IPS DF 4.7 (cell line): ENCODE data around the gene BAZ2B.
"Not testable (repeated sequence)": the region's sequence is repeated elsewhere in the genome, so short reads cannot be mapped to it uniquely, and the experiment has no call there.

ENCODE experiments used
- DNase-seq: peaks from one replicate; pipeline ENCODE4 v3.0.0-alpha.2; 2013; ENCODE audit warnings: low spot score; ENCODE audit errors: extremely low read depth

Gene BAZ2B

DNA sequence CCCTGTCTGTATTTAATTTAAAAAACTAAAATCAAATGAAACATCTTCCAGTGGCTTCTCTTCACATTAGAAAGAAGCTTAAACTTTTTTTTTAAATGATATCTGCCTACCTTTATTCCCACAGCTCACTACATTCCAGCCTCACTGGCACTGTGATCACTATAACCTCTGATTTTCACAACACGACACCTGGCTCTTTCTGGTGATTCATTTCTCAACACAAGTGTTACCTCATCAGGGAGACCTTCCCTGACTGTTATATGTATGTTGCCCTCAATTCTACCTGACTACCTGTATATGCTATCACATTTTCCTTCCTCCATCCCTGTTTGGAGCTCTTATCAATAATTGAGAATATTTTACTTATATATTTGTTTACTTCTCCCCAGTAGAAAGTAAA, 76.6 kb downstream of the BAZ2B start:
- DNase-seq, result no peak

GRCh38 chr2:159538801-159539200, 77.5 kb downstream of the BAZ2B start:
- no peak for DNase-seq

DNA sequence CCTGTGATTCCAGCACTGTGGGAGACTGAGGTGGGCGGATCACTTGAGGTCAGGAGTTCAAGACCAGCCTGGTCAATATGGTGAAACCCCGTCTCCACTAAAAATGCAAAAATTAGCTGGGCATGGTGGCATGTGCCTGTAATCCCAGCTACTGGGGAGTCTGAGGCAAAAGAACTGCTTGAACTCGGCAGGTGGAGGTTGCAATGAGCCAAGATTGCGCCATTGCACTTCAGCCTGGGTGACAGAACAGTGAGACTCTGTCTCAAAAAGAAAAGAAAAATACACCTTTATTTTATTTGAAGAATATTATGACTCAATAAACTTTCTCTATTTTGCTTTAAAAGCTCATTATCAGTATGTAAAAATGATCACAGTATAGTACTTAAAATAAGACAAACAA, 81.1 kb downstream of the BAZ2B start:
- DNase-seq, result not testable (repeated sequence)

DNA sequence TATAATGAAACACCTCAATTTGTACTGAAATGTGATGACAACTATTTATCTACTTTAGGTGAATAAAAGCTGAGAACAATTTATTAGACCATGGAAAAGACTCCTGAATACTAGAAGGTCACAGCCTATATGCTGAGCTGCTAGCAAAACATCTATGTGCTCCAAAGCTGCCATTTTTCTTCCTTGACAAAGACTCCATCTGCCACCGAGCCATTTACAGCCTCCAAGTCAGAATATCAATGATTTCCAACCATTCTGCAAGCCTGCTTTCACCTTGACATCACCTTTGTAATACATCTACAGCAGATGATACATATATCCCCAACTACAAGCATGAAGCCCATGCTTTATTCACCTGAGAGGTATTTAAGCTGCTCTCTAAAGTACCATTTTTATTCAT, 84.9 kb downstream of the BAZ2B start:
- DNase-seq, result no peak

- DNase-seq, result no peak
These were observed 89.9 kb downstream of the BAZ2B start for GRCh38 chr2:159526433-159526832.

GRCh38 chr2:159525012-159525411, 91.3 kb downstream of the BAZ2B start:
- DNase-seq, result no peak

DNA sequence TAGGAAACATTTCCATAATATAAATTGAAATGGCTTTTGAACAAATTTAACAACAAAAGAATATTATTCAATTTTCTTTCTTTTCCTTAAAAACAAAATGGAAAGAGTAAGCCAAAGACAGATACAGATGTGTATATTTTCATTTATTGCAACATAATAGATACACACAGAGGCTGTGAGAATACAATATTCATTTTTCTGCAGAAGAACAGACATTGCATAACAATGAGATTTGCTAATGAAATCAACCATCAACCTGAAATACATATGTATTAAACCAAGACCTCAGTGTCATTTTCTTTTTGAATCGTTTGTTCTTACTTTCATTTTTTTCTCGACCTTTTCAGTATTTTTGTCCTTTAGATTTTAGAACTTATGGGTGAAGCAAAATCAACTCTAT, 95.1 kb downstream of the BAZ2B start:
- DNase-seq, result no peak

DNA sequence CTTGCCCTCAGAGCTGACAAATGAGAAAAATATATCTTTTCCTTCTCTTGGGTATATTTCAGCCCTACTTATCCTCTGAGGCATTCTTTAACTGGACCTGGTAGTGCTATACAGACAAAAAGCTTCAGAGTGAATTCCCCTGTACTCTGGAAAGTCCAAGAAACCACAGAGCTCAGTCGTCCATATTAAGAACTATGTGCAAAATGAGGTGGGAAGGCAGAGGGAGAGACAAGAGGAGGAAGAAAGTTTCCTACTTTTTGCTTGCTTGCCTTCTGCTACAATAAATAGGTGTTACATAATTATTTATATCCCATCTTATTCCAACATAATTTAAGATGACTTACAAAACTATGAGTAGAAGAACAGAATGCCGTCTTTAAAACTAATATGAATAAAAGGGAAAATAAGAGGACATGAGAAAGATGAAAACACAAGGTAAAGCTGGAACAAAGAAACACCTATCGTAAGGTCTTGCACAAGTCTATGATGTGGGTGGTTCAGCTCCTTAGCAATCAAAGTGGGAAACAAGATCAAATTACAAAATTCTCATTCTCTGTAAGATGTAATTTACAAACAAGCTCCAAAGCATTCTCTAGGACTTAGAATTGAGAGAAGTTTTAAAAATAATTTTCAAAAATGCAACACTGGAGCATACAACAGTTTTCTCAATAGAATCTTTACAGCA, 97.9 kb downstream of the BAZ2B start:
- no peak for DNase-seq

DNA sequence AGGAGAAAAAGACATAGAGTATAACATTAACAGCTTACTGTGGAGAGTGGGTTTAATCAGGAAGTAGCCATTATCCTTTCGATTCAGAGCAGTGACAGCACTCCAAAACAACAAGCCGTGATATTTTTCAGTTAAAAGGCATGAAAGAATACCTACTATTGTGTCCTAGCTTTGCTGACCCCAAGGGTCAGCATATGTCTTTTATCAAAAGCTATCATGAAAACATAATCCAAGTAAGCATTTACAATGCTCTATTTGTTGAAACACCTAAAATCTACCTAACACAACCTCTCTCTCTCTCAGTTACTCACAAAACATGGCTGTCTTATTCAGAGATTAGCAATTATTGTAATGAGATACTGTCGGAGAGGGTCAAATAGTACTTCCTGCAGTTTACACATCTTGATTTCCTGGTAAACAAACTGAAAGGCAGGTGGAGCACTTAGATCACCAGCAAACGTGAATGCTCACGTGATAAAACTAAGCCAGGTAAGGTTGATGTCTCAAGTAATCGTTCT, 100.0 kb downstream of the BAZ2B start:
- no peak for DNase-seq

DNA sequence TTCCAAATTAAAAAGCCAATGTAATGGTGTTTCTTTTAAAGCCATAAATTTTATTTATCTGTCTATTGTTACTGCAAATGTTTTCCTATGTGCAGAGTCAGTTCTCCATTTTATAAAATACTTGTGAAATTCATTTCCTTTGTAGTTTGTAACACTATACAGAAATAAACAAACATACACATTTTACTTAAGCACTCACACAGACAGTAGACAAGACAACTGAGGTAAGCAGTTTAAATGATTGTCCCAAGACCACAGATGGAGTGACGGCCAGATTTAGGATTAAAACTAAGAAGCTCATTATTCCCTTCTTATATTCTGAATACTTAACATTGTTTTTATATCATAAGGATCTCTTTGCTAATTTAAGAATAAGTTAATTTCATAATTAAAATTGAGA, 100.9 kb downstream of the BAZ2B start:
- no peak for DNase-seq

DNA sequence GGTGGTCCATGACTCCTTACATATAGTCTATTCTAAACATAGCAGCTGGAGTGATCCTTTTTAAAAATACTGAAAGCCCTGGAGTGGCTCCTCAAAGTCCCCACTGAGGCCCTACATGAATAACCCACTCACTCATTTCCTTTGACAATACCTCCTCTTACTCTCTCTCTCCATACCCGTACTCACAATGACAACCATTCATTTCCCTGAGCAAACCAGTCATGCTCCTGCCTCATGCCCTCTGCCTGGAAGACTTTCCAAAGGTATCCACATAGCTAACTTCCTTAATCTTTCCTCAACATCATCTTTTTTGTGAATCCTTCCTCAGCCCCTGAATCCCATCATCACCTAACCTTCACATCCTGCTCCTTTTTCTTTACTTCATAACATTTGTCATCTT, 102.6 kb downstream of the BAZ2B start:
- DNase-seq, result no peak

- DNase-seq, result no peak
These were observed 108.2 kb downstream of the BAZ2B start for GRCh38 chr2:159508140-159508539.

GRCh38 chr2:159506764-159507440, 109.4 kb downstream of the BAZ2B start:
- no peak for DNase-seq

GRCh38 chr2:159506202-159506601, 110.1 kb downstream of the BAZ2B start:
- DNase-seq, result no peak

GRCh38 chr2:159505196-159505595, 111.2 kb downstream of the BAZ2B start:
- DNase-seq, result no peak

DNA sequence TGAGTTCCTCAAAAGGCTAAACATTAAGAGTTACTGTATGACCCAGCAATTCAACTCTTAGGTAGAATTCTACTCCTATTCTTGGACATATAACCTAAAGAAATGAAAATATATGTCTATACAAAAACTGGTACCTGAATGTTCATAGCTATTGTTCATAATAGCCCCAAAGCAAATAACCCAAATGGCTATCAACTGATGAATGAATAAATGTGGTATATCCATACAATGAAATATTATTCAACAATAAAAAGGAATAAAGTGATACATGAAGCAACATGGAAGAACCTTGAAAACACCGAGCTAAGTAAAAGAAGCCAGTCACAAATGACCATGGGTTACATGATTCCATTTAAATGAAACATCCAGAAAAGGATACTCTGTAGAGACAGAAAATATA, 114.6 kb downstream of the BAZ2B start:
- DNase-seq, result no peak

DNA sequence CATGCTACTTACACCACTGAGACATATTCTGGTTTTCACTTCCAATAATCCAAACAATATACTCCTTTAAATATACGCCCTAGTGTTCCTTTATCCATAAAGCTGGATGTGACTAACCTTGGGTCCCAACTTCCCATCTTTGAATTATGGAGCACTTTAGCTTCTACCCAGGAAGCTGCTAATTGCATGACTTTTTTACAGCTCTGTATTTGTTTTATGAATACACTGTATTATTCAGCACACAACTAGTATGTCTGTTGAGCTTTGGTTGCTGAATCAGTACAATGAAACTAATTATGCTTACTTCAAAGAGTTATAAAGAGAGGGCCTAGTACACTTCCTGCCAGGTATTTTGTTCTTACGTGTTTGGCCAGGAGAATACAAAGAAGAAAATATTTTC, 118.5 kb downstream of the BAZ2B start:
- no peak for DNase-seq

DNA sequence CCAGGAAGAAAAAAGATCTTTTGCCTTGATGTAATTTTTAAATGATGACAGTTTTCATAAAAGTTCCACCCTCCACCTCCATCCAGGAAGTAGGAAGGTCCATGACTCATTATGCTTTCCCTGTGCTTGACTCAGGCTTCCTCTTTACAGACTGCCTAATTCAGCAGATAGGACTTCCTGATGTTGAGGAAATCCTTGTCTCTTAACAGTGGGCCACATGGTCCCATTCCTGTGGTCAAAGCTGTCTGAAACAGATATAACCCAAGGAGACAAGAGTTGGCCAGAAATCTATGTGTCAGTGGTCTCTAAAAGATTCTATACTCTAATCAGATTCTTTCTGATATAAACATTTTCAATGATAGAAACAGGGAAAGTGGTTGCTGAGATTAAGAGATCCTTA, 119.1 kb downstream of the BAZ2B start:
- DNase-seq, result no peak

DNA sequence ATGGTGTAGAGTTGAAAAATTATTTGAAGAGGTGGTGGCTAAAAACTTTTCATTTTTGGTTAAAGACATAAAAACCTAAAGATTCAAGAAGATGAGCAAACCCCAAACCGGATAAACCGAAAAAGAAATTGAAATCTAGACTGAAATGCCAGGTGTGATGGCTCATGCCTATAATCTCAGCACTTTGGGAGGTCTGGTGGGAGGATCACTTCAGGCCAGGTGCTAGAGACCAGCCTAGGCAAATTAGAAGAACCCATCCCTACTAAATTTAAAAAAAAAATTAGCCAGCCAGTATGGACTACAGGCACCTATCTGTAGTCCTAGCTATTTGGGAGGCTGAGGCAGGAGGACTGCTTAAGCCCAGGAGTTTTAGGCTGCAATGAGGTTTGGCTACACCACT, 126.9 kb downstream of the BAZ2B start:
- no peak for DNase-seq

GRCh38 chr2:159484532-159484931, 131.8 kb downstream of the BAZ2B start:
- DNase-seq, result no peak

GRCh38 chr2:159476329-159476728, 140.0 kb downstream of the BAZ2B start:
- no peak for DNase-seq

DNA sequence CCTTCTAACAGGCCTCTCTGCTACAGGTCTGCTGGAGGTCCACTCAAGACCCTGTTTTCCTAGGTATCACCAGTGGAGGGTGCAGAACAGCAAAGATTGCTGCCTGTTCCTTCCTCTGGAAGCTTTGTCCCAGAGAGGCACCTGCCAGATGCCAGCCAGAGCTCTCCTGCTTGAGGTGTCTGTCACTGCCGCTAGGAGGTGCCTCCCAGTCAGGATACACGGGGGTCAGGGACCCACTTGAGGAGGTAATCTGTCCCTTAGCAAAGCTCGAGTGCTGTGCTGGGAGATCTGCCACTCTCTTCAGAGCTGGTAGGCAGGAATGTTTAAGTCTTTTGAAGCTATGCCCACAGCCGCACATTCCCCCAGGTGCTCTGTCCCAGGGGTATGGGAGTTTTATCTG, 140.6 kb downstream of the BAZ2B start:
- no peak for DNase-seq

GRCh38 chr2:159471340-159471739, 145.0 kb downstream of the BAZ2B start:
- DNase-seq, result no peak
